Activated B cell treated with CpG ODN at 0.5 μM for 24 hours (primary cell): ENCODE results near the gene OBSCN. TPM values are rescaled to one million over a fixed set of nuclear protein-coding genes. Genes with fewer than 3 reads are reported as not detected.

Experiments used
- ATAC-seq: fragments of 200-7000 bp; cut with Tn5 transposase; one replicate; pipeline ENCODE4 v1.10.0; 2021; ENCODE audit warnings: low read depth, mild to moderate bottlenecking, moderate library complexity
- CTCF ChIA-PET: fragments of 350-600 bp; sonication (Branson Sonifier 250); formaldehyde crosslinking; loops from one replicate; lab custom pipeline; 2021; ENCODE audit warnings: antibody characterized with exemption; lab: Charles Lee
- POLR2A ChIA-PET: fragments of 350-600 bp; sonication (Branson Sonifier 250); formaldehyde crosslinking; loops from one replicate; lab custom pipeline; 2021; ENCODE audit warnings: antibody characterized with exemption; lab: Charles Lee
- DNase-seq: peaks from one replicate; pipeline ENCODE4 v3.0.0; 2022
- H3K27ac Mint-ChIP-seq: one replicate; pipeline ENCODE4 v1.8.0; 2020; ENCODE audit warnings: mixed read lengths
- H3K27me3 Mint-ChIP-seq: one replicate; pipeline ENCODE4 v1.8.0; 2021; ENCODE audit warnings: mixed read lengths
- H3K36me3 Mint-ChIP-seq: one replicate; pipeline ENCODE4 v1.8.0; 2021; ENCODE audit warnings: low read depth, mixed read lengths
- H3K4me1 Mint-ChIP-seq: one replicate; pipeline ENCODE4 v1.8.0; 2021; ENCODE audit warnings: mixed read lengths
- H3K4me3 Mint-ChIP-seq: one replicate; pipeline ENCODE4 v1.8.0; 2020; ENCODE audit warnings: mild to moderate bottlenecking, mixed read lengths
- H3K9me3 Mint-ChIP-seq: one replicate; pipeline ENCODE4 v1.8.0; 2020; ENCODE audit warnings: mixed read lengths
- CTCF ChIP-seq: fragments of 200-600 bp; IDR thresholded peaks from one replicate; pipeline ENCODE4 v1.8.0; 2022; ENCODE audit warnings: antibody characterized with exemption, mild to moderate bottlenecking
- intact Hi-C: fragments of 100-400 bp; cut with micrococcal nuclease; formaldehyde crosslinking; loops from one replicate; pipeline ENCODE4 v1.15.1; 2024
- total RNA-seq: library from RNA; stranded (reverse); gene quantifications from 2 replicates; pipeline ENCODE4 v1.2.3, GENCODE V29; 2022

The OBSCN gene
- total RNA-seq, 1 donor from 2014 or later, result 19.8 TPM

GRCh38 chr1:228293816-228294500, 86.1 kb downstream of the OBSCN start:
- H3K36me3 Mint-ChIP-seq, result peaks cover 11% of the 10 kb centered on the region
- H3K27ac Mint-ChIP-seq, result no peak overlapping the region
- TF ChIP-seq CTCF, result no peak
- ChIA-PET POLR2A (no interaction called here), CTCF (no interaction called here)
- intact Hi-C loops, result no loop called here
- H3K4me1 Mint-ChIP-seq, result no peaks in the 10 kb centered on the region
- no peak for DNase-seq
- peaks cover 10% of the 10 kb centered on the region for H3K9me3 Mint-ChIP-seq
- no peaks in the 10 kb centered on the region for H3K27me3 Mint-ChIP-seq
- ATAC-seq, result no peak
- no peak overlapping the region for H3K4me3 Mint-ChIP-seq

- Mint-ChIP-seq H3K4me1 (no peaks in the 10 kb centered on the region), H3K4me3 (no peak overlapping the region), H3K9me3 (peaks cover 10% of the 10 kb centered on the region), H3K36me3 (peaks cover 11% of the 10 kb centered on the region), H3K27ac (no peak overlapping the region), H3K27me3 (no peaks in the 10 kb centered on the region)
- ChIA-PET POLR2A (no interaction called here), CTCF (no interaction called here)
- intact Hi-C loops, result no loop called here
- no peak for DNase-seq
- no peak for TF ChIP-seq CTCF
- ATAC-seq, result no peak
These were observed 86.9 kb downstream of the OBSCN start for GRCh38 chr1:228294717-228295116.

- H3K27me3 Mint-ChIP-seq, result no peaks in the 10 kb centered on the region
- TF ChIP-seq CTCF, result no peak
- H3K4me3 Mint-ChIP-seq, result no peak overlapping the region
- peaks cover 10% of the 10 kb centered on the region for H3K9me3 Mint-ChIP-seq
- ChIA-PET POLR2A (no interaction called here), CTCF (no interaction called here)
- H3K4me1 Mint-ChIP-seq, result no peaks in the 10 kb centered on the region
- intact Hi-C loops, result no loop called here
- no peak for ATAC-seq
- H3K36me3 Mint-ChIP-seq, result peaks cover 13% of the 10 kb centered on the region
- no peak overlapping the region for H3K27ac Mint-ChIP-seq
- no peak for DNase-seq
These were observed 87.4 kb downstream of the OBSCN start for GRCh38 chr1:228295201-228295600.

GRCh38 chr1:228295981-228296380, 88.1 kb downstream of the OBSCN start:
- Mint-ChIP-seq H3K27me3 (no peaks in the 10 kb centered on the region), H3K27ac (no peak overlapping the region), H3K36me3 (peaks cover 13% of the 10 kb centered on the region), H3K4me1 (no peaks in the 10 kb centered on the region), H3K9me3 (peaks cover 10% of the 10 kb centered on the region), H3K4me3 (no peak overlapping the region)
- ATAC-seq, result no peak
- no peak for TF ChIP-seq CTCF
- POLR2A ChIA-PET, result no interaction called here
- intact Hi-C loops, result no loop called here
- DNase-seq, result no peak
- CTCF ChIA-PET, result no interaction called here

- no peaks in the 10 kb centered on the region for H3K4me1 Mint-ChIP-seq
- peaks cover 20% of the 10 kb centered on the region for H3K9me3 Mint-ChIP-seq
- intact Hi-C loops, result no loop called here
- POLR2A ChIA-PET, result no interaction called here
- CTCF ChIA-PET, result no interaction called here
- H3K4me3 Mint-ChIP-seq, result no peak overlapping the region
- peaks cover 17% of the 10 kb centered on the region for H3K36me3 Mint-ChIP-seq
- no peak for DNase-seq
- H3K27ac Mint-ChIP-seq, result no peak overlapping the region
- ATAC-seq, result no peak
- no peaks in the 10 kb centered on the region for H3K27me3 Mint-ChIP-seq
- no peak for TF ChIP-seq CTCF
These were observed 89.4 kb downstream of the OBSCN start for GRCh38 chr1:228297242-228297641.
